ENCODE data around the gene SYCP3.
"Not testable (repeated sequence)": the region's sequence is repeated elsewhere in the genome, so short reads cannot be mapped to it uniquely, and the experiment has no call there.

SYCP3 gene

DNA sequence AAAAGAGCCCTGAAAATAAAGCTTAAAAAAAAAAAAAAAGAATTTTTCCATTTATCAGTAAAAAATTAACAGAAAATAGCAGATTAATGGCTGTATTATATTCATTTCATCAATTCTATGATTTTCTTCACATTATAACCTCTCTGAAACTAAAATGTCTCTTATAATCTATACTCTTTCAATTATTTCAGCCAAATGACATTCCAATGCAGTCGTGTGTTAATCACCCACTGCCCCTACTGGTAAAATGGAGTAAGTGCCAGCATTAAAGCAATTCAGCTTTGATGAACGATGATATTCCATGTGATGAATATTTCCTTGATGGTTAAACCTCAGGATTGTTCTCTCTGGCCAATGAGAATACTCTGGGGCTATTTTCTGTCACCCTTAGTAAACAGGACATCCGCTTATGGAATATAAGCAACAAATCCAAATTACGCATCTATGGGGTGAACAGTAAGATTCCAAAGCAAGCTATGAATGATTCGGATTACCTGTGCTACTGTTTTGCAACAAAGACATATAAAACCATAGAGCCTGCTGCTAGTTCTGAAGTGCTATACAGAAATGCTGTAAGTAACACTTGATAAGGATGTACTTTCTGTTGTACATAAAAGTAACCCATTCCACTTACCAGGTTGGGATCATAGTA, 20.3 kb upstream of the SYCP3 start:
- DNase-seq: no peak

DNA sequence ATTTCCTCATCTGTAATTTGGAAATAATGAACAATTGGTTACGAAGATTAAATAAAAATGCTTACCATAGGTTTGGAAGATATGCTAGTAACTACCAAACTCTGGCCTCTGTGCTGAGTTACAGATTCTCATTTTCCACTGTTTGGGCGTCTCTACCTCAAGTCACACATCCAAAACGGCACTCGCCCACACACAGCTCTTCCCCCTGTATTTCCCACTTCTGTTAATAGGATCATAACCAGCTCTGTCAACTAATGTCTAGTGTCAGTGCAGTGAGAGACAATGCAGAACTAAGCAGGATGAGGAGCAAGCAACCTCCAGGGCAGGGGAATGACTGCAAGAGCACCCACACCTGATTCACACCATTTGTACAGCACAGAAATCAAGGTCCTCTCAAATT, 10.9 kb upstream of the SYCP3 start:
- DNase-seq: no peak

DNA sequence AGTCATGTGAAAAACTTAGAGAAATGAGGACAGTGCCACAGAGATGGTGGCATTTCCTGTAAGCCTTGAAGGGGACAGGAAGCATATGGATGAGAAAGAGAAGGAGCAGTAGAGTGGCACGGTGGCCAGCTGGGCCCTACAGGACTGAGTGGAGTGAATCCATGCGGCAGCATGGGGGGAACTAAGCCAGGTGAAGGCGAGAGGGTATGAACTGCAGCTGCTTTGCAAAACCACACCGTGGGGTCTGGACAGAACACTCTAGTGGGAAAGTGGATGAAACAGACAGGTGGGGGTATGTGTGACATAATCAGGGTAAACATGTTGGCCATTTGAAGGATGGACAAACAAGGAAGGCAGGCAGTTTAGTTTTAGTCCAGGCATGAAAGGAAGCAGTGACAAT, 10.4 kb upstream of the SYCP3 start:
- no peak for DNase-seq

DNA sequence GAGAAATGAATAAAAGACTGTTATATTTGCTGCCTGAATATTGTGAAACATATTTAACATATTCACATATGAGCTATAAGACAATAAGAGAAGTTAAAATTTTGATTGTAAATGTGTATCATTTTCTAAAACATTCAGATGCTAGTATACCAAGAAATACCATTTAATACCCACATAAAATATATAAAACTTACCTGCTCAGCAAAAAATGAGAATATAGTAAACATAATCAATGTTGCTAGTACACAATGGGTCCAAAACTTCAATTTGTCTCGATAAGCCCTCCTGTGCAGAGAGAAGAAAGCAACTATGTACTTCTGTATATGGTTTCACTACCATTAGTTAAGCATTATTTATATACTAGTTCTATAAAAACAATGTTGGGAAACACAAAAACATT, 9.6 kb upstream of the SYCP3 start:
- DNase-seq: no peak

DNA sequence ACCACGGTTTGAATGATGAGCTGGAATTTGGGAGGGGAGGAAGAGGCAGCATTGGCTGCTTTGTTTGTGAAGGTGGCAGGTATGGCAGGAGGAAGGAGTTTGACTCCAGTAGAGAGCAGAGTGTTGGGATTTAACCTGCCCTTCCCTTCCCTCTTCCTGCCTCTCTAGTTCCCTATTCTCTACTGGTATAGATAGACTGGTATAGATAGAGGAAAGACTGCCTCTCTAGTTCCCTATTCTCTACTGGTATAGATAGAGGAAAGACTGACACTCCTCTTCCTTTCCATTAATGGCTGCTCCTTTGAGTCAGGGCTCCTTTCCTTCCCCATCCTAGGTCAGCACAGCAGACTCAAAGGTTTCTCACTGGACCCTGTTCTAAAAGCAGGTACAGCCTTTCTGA, 8.4 kb upstream of the SYCP3 start:
- DNase-seq: no peak

DNA sequence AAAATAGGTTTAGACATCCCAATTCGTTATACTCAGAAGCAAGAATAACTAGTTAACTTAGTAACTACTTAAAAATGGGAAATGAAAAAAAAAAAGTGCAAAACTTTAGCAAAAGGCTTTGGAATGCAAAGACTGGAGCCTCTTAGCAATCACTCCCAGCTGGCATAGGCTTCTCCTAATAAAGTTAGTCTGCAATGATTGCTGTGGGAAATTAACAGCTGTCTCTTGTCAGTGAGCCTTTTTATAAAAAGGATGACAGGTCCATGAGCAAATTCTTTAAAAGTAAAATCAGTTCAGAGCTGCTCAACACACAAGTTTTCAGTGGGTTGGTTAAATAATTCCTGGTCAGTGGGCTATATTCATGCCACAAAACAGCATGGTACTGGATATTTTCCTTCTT, 7.4 kb upstream of the SYCP3 start:
- DNase-seq: no peak

DNA sequence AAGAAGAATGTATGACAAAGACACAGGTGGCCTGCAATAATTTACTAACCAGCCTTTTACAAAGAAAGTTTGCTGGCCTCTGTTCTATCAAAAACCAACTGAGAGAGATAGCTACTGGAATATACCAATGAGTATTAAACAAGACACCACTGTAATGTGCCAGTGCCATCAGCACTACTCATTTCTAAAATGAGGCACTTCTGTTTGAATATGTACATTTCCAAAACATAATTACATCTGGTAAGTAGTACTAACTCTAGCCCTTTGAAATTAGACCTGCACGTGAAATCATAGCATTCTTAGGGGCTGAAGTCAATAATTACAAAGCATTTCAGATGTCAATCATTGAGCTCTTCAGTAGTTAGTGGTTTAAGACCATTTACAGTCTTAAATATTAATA, 6.9 kb upstream of the SYCP3 start:
- DNase-seq: no peak

DNA sequence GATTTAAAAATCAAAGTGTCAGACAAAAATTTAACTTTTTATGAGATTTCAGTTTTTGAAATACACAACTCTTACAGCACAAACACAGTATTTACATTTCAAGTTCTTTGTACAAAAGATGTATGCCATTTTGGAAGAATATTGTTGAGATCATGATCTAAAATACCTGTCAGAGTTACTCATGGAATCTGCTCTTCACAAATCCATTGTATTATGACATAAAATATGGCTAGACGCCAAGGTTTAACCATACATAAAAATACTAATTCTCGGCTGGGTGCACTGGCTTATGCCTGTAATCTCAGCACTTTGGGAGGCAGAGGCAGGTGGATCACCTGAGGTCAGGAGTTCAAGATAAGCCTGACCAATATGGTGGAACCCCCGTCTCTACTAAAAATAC, 6.2 kb upstream of the SYCP3 start:
- DNase-seq: no peak

DNA sequence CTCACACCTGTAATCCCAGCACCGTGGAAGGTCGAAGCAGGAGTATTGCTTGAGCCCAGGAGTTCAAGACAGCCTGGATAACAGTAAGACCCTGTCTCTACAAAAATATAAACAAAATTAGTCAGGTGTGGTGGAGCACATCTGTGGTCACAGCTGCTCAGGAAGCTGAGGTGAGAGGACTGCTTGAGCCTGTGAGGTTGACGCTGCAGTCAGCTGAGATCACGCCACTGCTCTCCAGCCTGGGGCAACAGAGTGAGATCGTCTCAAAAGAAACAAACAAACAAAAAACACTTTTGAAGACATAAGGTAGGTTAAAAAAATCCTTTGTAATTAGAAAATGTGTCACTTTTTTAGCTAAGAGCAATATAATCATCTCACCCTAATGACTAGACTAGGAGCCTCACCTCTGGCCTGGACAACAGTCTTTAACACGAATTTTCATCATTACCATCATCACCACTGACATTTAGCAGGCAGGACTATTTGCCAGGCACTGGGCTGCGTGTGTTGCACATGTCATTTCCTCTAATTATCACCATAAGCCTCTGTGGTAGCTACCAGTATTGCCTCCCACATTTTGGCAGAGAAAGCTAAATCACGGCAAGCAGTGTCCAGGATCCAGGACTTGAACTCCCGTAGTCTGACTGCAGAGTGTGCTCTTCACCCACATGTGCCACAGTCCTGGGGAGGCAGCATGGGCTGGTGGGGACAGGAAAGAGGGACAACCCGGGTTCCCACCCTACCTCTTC, 4.6 kb upstream of the SYCP3 start:
- DNase-seq: no peak

DNA sequence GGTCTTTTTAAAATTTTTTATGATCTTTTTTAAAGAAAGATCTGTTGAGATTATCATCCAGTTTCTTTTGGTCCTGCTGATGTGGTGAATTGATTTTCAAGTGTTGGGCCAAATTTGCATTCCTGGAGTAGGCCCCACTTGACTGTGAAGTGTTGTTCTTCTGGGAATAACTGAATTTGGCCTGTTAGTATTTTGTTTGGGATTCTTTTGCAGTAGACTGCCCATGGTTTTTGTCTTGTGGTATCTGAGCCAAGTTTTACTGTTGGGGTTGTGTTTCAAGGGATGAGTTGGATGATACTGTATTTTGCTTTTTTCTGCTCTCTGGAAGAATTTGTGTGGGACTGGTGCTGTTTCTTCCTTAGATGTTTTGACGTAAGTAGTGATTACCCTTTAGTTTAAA, 4.0 kb upstream of the SYCP3 start:
- DNase-seq: no peak

DNA sequence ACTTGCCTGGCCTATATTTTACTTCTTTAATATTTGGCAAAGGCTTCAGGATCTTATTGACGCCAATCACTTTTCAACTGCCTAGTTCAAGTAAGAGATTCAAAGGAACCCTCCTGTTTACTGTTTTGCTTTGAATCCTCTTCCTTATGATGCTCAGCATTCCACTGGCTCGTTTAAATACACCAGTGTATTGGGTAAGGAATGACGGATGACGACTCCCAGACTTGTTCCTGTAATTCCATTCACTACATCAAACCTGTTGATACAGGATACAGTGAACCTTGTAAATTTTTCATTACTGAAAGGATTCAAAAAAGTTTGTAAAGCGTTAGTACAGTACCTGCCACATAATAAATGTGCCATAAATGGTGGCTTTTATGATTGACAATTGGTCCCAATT, 1.7 kb upstream of the SYCP3 start:
- no peak for DNase-seq

DNA sequence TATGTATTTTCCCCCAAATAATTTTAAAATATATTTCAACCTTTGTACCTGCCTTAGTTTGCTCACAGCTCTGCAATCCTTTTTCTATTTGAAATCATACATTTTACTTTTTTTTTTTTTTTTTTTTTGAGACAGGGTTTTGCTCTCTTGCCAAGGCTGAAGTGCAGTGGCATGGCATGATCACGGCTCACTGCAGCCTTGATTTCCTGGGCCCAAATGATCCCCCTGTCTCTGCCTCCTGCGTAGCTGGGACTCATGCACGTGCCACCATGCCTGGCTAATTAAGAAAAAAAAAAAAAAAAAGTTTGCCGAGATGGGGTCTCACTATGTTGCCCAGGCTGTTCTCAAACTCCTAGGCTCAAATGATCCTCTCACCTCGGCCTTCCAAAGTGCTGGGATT, 1.3 kb upstream of the SYCP3 start:
- no peak for DNase-seq

DNA sequence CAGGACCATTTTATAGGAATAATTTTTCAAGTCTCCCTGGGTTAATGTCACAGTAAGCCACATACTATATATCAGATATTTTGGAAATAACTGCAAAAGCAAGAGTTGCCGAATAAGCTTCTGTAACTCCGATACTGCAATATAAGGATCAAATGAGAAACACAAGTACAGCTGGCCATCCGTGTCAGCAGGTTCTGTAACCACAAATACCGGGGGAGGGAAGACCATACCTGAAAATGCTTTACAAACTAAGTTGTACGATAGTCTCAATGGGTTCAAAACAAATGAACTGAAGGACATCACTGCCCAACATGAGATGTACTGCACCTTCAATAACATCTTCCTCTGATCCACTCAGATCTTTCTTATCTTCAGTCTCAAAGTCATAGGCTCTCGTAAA, 1.8 kb downstream of the SYCP3 start:
- no peak for DNase-seq

DNA sequence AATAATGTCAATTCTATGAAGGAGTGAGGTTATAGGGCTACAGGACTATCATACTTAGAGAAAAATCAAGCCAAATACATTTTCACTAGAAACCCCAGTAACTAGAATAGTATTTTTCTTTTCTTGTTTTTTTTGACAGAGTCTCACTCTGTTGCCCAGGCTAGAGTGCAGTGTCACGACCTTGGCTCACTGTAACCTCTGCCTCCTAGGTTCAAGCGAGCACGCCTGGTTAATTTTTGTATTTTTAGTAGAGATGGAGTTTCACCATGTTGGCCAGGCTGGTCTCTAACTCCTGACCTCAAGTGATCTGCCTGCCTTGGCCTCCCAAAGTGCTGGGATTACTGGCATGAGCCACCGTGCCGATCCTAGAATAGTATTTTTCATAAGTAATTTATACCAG, 4.8 kb downstream of the SYCP3 start:
- DNase-seq: not testable (repeated sequence)

DNA sequence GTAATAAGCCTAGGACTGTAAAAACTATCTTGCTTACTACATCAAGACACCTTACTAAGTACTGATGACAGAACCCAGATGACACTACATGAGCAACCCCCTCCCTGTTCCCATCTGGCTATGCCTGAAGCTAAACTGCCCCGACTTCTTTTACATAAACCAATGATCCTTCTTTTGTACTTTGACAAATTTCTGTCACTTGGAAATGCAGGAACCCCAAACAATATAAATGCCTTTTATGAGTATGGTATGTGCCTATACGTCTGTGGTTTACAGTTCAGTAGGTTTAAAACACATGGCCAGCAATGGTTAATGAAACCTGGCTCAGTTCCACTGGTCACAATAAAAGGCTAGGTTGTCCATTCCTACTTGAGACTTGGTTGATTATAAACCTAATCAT, 6.1 kb downstream of the SYCP3 start:
- DNase-seq: no peak

DNA sequence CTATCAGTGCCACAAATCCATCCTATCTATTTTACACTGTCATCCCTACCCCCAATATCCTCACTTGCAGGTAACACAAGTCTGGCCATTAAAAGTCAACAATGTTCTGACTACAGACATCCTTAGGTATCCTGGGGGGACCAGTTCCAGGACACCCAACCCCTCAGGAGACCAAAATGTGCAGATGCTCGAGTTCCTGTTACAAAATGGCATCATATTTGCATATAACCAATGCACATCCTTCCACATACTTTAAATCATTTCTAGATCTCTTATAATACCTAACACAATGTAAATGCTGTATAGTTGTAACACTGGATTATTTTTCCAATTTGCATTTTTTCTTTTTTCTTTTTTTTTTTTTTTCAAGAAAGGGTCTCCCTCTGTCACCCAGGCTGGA, 6.9 kb downstream of the SYCP3 start:
- DNase-seq: no peak

DNA sequence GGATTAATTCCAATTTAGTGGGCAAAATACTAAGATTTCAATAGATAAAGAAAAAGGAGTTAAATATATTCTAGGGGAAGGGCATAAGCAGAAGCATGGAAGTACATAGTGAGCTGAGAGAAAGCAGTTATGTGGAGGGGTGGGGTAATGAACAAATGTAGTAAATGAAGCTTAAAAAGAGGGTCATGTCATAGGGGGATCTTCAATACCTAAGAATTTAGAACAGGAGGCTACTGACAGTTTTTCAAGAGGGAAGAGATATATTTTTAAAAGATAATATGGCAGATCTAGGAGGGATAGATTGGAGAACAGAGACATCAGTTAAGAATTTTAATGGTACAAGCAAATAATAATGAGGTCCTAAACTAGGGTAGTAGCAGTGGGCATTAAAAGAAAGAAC, 9.4 kb downstream of the SYCP3 start:
- no peak for DNase-seq

DNA sequence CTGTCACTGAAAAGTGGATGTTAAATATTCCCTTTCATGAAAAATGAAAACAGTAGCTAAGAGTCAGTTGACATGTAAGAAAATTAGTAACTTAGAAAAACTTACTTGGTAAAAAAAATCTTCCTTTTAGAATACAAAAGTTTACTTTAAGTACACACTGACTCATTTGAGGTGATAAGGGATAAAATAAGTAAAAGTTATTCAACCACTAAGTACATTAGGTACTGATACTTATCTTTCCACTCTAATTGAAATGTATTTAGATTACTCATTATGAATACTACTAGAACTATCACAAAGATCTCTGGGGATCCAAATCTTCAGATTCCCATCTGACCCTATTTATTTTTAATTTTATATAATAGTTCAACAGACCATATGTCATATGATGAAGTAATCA, 12.2 kb downstream of the SYCP3 start:
- DNase-seq: no peak

DNA sequence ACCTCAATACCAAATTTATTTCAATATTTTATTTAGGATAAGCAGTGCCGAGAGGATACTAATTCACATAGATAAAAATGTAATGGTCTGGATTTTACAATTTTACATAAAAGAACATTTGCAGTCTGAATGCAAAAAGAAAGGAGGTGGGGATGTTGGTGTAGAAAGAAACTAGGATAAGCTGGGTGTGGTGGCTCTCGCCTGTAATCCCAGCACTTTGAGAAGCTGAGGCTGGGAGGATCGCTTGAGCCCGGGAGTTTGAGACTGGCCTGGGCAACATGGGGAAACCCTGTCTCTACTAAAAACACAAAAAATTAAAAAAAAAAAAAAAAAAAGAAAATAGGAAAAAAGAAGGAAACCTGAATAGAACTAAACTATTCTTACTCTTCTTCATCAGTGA, 16.9 kb downstream of the SYCP3 start:
- no peak for DNase-seq

DNA sequence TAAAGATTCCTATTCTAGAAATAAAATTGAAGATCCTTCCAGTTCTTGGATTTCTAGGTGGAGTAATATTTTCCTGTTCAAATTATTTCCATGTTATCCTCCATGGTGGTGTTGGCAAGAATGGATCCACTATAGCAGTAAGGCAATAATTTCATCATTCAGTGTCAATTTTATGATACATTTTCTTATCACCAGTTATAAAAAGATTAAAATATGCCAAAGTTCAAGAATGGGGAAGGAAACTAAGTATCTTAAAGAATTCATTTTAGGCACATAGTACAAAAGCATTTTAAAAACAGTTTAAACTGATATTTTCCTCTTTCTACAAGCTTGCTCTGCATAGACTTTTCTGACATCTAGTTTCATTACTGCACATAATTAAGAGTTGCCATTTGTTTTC, 19.1 kb downstream of the SYCP3 start:
- no peak for DNase-seq

DNA sequence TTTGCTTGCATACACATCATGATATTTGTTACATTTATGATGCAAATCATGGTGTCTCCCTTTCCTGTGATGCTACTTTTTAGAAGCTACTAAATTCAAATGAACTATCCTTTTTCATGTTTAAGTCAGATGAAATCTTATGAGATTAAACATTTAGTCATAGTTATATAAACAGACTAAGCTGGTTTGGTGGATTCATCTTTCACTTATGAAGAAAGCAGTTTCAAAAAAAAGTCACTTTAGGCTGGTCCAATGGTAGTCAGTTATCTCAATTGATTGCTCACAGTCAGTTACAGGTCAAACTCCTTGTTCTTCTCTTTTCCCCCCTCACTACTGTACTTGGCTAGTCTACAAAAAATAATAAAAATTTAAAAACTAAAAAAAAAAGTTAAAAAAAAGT, 19.7 kb downstream of the SYCP3 start:
- DNase-seq: no peak

DNA sequence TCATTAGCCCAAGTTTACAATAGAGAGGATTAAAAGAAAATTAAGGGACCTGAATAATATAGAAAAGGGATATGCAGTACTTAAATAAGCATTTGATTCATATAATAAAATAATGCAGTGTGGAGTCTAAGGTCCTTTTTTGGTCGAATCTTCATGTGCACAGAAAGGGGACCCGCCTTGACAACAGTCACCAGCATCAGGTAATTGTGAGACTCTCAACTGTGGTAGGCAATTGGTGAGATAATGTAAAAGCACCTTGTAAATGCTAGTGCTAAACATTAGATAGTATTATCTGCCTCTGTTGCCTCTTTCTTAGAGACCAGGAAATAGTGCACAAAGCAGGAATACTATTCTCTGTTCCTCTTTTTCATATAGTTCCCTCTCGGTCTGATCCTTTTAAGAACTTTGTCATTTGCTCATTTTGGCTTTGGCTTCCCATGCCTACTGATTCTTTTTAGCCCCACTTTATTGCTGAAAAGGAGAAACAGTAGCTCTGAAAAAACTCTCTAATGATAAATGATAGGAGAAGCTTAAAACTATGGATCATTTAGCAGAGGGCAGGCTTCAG, 24.3 kb downstream of the SYCP3 start:
- DNase-seq: no peak

DNA sequence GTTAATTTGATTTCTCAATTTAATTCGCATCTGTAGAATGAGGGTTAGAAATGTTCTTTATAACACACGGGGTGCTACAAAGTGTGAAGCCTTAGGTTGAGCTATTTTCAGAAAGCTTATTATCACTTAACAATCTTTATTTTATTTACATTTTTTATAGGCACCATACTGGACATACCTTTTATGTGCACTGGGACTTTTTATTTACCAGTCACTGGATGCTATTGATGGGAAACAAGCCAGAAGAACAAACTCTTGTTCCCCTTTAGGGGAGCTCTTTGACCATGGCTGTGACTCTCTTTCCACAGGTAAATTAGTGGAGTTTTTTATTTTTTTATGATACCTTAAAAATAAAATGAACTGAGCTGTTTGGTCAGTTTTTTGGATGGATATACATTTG, 25.3 kb downstream of the SYCP3 start:
- no peak for DNase-seq

DNA sequence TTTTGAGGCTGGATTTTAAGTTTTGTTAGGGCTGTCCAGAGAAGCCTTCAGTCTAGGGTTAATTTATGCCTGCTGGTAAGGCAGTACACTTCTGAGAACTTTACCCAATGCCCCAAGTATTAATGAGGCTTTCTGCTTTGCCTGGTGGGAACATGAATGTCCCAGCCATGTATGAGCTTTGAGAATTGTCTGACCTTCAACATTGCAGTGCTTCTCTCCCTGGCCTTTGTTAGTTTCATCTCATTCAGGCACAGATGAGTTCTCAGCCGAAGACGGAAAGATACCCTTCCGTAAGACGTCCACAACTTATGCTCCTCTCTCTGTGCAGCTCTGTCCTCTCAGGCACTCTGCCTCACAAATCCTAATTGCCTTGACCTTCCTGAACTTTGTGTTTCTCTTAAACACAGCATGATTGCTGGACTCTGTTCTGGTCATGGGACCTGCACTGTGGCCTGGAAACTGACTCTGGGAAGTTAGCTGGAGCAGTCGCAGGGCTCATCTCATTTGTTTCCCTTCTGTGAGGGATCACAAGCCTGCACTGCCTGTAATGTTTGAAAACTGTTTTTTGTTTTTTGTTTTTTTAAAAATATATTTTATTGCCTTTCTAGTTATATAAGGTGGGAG, 26.1 kb downstream of the SYCP3 start:
- no peak for DNase-seq

All from T-helper 9 cell (primary cell).